T-helper 9 cell (primary cell): ENCODE measurements around the gene TPD52L2.
A peak's percentile ranks its signal among the peaks of the same experiment; 100 is the strongest.
"Not testable (repeated sequence)": the region's sequence is repeated elsewhere in the genome, so short reads cannot be mapped to it uniquely, and the experiment has no call there.

Experiments used
- DNase-seq: peaks from one replicate; pipeline ENCODE4 v3.0.0-alpha.2; 2020

Gene TPD52L2

GRCh38 chr20:63857764-63858392 lies 7.2 kb upstream of the TPD52L2 start:
- DNase-seq, result no peak

- no peak for DNase-seq
These were observed 6.5 kb upstream of the TPD52L2 start for GRCh38 chr20:63858393-63859165.

DNA sequence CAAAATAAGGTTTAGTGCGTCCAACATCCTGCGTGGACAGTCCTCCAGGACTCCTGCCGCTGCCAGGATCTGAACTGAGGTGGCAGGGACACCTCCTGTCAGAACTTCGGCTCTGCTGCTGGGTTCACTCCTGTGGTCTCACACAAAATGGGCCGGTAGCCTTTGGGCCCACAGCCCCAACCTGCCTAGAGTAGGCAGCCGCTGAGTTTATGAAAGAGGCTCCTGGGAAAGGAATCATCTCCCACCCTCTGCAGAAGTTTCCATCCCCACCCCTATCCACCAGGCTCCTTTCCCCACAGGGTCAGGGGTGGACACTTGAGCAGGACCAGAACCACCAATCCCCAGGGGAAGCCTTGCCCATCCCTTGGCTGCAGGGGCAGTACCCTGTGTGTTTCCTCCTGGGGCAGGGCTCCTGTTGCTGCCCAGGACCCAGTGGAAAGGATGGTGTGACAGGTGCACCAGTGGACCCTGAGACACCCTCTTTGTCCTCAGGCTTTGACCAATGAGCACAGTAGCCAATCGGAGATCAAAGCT lies 5.8 kb upstream of the TPD52L2 start:
- no peak for DNase-seq

- no peak for DNase-seq
These were observed 4.6 kb upstream of the TPD52L2 start for GRCh38 chr20:63860325-63861051.

DNA sequence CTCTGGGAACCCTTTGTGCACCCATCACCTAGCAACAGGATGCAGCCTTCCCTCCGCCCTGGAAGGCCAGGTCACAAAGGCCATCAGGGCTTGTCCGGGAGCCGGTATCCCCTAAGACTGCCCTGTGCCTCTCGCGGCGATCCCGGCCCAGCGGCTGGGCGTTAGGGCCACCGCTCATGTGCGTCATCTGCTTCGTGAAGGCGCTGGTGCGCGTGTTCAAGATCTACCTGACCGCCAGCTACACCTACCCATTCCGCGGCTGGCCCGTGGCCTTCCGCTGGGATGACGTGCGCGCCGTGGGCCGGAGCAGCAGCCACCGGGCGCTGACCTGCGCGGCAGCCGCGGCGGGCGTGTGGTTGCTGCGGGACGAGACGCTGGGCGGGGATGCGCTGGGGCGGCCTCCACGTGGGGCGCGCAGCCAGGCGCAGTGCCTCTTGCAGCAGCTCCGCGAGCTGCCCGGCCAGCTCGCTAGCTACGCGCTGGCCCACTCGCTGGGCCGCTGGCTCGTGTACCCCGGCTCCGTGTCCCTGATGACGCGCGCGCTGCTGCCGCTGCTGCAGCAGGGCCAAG lies 3.6 kb upstream of the TPD52L2 start, which contains the start of gene ABHD16B:
Gene ABHD16B (plus strand): TSS at position 134 of the 570 bp plus-strand sequence. CDS start 43 bp downstream, at position 177.
- DNase-seq, result no peak

- no peak for DNase-seq
These were observed 2.8 kb upstream of the TPD52L2 start for GRCh38 chr20:63861981-63862901.

DNA sequence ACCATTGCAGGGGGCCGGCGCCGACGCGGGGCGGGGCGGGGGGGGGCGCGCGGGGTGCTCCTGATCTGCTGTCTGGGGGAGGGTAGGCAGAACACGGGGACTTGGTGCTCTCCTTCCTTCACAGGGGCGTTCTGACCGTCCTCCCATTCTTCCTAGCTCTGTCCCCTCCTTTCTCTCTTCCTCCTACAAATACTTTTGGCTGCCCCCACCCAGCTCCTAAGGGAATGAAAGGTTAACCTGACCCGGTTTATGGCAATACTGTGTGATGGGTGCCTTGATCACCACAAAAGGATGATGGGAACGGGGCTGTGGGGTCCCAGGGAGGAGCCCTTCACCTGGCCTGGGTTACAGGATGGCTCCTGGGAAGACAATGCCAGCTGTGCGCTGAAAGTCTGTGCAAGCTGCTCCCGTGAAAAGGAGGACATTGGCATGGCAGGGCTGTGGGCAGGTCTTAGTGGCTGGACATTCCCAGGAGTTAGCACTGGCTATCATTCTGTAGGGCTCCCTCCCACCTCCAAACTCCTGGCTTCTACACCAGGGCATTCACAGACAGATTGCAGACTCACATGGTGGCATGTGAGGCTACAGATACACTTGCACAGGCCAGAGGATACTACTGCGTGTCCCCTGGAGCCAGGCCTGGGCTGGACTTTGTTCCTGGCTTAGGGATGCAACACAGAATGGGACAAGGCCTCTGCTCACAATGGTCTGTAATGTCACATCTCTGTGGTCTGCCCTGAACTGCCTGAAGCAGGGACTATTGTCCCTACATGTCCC lies 1.9 kb upstream of the TPD52L2 start:
- no peak for DNase-seq

DNA sequence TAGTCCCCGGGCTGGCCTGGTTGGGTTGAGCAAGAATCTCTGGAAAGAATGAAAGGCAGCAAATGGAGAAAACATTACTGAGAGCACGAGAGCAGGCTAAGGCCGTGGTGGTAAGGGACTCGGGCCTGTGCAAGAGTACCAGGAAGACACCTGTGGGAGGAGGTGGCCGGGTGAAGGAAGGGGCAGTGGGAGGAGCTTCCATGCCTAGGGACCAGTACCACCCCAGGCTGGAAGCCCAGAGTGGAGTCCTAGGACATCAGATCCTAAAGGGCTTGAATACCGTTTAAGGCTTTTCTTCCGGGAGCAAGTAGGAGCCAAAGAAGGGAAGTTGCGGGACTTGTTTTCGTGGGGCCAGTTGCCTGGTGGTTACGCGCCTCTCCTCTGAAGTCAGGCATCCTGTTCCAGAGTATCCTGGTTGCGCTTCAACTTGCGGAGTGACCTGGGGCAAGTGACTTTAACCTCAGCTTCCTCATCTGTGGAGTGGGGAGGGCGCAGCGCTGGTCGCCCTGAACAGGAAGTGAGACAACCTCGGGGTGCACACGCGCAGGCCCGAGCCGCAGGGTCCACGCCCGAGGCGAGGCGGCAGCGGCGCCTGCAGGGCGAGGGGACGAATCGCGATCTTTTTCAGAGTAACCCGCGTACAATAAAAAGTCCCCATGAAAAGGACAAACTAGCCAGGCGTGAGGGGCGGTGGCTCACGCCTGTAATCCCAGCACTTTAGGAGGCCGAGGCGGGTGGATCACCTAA lies 1.1 kb upstream of the TPD52L2 start:
- peak; percentile 57 for DNase-seq

GRCh38 chr20:63864545-63864977 lies 509 bp upstream of the TPD52L2 start:
- no peak for DNase-seq

- DNase-seq, result not testable (repeated sequence)
These were observed 2.0 kb downstream of the TPD52L2 start for GRCh38 chr20:63867042-63867441.

DNA sequence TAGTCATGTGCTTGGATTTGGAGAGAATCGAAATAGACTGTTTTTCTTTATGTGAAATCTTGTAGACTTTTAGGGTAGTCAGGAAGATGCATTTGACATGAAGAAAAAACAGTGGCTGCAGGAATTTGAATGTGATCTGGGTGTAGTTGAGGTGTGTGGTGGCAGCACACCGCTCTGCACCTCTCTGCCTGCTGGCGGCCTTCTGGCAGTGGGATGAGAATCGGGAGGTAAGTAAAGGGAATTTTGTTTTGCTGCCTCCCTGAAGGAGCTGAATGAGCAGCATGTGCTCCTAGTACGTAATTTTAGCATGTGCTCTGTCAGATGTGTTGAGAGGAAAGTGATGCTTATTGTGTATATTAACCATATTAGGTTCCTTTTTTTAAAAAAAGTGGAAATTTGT lies 3.2 kb downstream of the TPD52L2 start:
- no peak for DNase-seq

GRCh38 chr20:63873477-63873971 lies 8.5 kb downstream of the TPD52L2 start:
- no peak for DNase-seq

GRCh38 chr20:63874241-63874640 lies 9.2 kb downstream of the TPD52L2 start:
- not testable (repeated sequence) for DNase-seq

DNA sequence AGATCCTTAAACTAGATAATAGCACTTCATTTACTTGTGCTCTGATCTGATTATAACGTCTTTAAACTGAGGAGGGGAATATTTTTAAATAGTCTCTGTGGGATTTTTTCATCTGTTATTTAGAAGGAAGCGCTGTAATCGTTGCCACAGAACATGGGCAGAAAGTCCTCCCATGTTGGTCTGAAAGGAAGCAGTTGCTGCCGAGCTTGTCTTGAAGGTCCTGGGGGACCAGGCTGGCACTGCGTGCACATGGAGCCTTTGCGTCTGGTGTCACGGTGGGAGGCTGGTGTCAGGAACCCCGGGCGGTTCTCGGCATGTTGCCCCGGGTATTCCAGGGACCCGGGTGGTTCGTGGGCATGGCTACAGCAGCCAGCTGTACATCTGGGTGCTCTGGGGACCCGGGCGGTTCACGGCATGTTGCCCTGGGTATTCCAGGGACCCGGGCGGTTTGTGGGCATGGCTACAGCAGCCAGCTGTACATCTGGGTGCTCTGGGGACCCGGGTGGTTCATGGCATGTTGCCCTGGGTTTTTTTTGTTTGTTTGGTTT lies 11.5 kb downstream of the TPD52L2 start:
- DNase-seq, result no peak

- DNase-seq, result no peak
These were observed 12.8 kb downstream of the TPD52L2 start for GRCh38 chr20:63877755-63878470.

DNA sequence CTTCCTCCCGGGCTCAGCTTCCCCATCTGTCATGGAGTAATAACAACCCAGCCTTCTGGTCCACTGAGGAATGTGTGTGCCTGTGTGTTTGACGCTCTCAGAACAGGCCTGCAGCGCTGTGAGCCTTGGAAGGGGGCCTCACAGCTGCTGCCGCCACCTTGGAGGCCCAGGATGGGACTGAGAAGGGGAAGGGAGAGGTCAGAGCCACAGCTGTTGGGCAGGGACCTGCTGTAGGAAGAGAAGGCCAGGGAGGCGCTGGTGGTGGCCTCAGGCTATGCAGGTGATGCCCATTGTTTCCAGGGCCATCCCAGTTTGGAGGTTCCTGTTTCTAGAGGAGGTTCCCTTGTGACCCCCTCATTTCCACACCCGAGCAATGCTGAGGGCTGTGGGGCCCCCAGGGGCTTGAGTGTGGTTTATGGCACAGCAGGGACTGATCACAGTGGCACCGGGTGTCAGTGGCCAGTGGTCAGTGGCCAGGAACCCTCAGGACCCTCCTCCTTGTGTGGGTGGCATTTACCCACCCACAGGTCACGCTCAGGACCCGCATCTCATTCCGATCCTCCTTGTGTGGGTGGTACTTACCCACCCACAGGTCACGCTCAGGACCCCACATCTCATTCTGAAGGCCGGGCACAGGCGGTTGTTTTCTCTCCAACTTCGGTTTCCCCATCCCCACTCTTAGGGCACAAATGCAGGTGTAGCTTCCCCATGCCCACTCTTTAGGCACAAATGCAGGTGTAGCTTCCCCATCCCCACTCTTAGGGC lies 14.0 kb downstream of the TPD52L2 start:
- DNase-seq, result no peak

DNA sequence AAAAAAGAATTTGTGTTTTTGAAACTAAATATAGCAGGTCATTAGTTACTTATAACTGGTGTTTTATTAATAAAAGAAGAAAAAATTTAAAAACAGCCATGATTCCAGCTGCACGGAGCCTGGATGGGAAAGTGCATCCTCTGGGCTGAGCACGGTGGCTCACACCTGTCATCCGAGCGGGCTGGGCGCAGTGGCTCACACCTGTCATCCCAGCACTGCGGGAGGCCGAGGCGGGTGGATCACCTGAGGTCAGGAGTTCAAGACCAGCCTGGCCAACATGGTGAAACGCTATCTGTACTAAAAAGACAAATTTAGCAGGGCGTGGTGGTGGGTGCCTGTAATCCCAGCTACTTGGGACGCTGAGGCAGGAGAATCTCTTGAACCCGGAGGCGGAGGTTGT lies 15.8 kb downstream of the TPD52L2 start:
- not testable (repeated sequence) for DNase-seq
